Sigmoid colon (tissue), 7 donors: Measurements from ENCODE around the gene DSCAM. TPM values are rescaled to one million over a fixed set of nuclear protein-coding genes. Genes with fewer than 3 reads are reported as not detected.

Experiments
- DNase-seq: peaks from one replicate; pipeline ENCODE4 v3.0.0-alpha.2; 2019
- H3K27ac ChIP-seq, 4 donors: fragments of 200-600 bp; sonication (generic); one replicate each; pipeline ENCODE4 v1.5.1; 2016 to 2019; ENCODE audit warnings: mild to moderate bottlenecking in 1 of 4
- H3K27me3 ChIP-seq, 3 donors: fragments of 200-600 bp; sonication (generic); one replicate each; pipeline ENCODE4 v1.5.1; 2019; ENCODE audit warnings: mild to moderate bottlenecking in 1 of 3
- H3K36me3 ChIP-seq, 4 donors: fragments of 200-600 bp; sonication (generic); one replicate each; pipeline ENCODE4 v1.5.1; 2016 to 2019
- H3K4me1 ChIP-seq, 4 donors: fragments of 200-600 bp; sonication (generic); one replicate each; pipeline ENCODE4 v1.5.1; 2017 to 2019
- H3K4me3 ChIP-seq, 4 donors: fragments of 200-600 bp; sonication (generic); one replicate each; pipeline ENCODE4 v1.5.1; 2017 to 2019; ENCODE audit warnings: mild to moderate bottlenecking in 2 of 4, moderate library complexity in 1 of 4
- H3K9me3 ChIP-seq, 4 donors: fragments of 200-600 bp in 3 of 4; sonication (generic) in 3 of 4; one replicate each; pipeline versions ENCODE4 v1.5.1 to v1.6.1; 2013 to 2019
- EP300 ChIP-seq, 4 donors: sonication (generic); formaldehyde crosslinking; IDR thresholded peaks; one replicate each; pipeline ENCODE4 v1.6.1; 2017; ENCODE audit warnings: antibody characterized with exemption in 4 of 4
- POLR2A ChIP-seq, 2 donors: fragments of 450-650 bp; IDR thresholded peaks; one replicate each; pipeline ENCODE4 v1.6.1; 2016; ENCODE audit warnings: antibody characterized with exemption in 2 of 2, mild to moderate bottlenecking in 2 of 2, moderate library complexity in 2 of 2
- POLR2AphosphoS5 ChIP-seq, 4 donors: sonication (generic); formaldehyde crosslinking; IDR thresholded peaks; one replicate each; pipeline ENCODE4 v1.6.1; 2017; ENCODE audit warnings: antibody characterized with exemption in 4 of 4
- WGBS, 2 donors: extraction: QIAGEN DNeasy Blood & Tissue Kit; methylation state at CpG; one replicate each; pipeline ENCODE4 v1.1.7; 2013; 5-methylcytosine and 5-hydroxymethylcytosine counted together
- intact Hi-C: fragments of 100-400 bp; cut with DNase I; formaldehyde crosslinking; loops from one replicate; pipeline ENCODE4 v1.15.1; 2023
- polyA plus RNA-seq, 3 donors: library from polyadenylated mRNA; stranded (reverse); fragments of 200-250 nt; gene quantifications; one replicate each; pipeline ENCODE4 v1.2.3, GENCODE V29; 2013
- total RNA-seq, 4 donors: library from RNA; depleted of rRNA; stranded (reverse); fragments of >200 nt; gene quantifications; one replicate each; pipeline ENCODE4 v1.1.0, GENCODE V29; 2016
- TF ChIP-seq, protein P1 (sequence below), 4 experiments: fragments of 450-650 bp in 3 of 4; fragments of 200-600 bp in 1 of 4; IDR thresholded peaks; one replicate each; pipeline ENCODE4 v1.5.1; 2016 to 2019; ENCODE audit warnings: antibody characterized with exemption in 4 of 4, mild to moderate bottlenecking in 3 of 4, moderate library complexity in 2 of 4
- donor health status: healthy with polysubstance abuse.
- donor health status: Bipolar disorder and iron deficiency.
- donor health status: healthy.

Gene DSCAM
- total and polyA plus RNA-seq, 7 donors, result 0.17 to 0.55 (median 0.33) TPM; not detected in 2

DNA sequence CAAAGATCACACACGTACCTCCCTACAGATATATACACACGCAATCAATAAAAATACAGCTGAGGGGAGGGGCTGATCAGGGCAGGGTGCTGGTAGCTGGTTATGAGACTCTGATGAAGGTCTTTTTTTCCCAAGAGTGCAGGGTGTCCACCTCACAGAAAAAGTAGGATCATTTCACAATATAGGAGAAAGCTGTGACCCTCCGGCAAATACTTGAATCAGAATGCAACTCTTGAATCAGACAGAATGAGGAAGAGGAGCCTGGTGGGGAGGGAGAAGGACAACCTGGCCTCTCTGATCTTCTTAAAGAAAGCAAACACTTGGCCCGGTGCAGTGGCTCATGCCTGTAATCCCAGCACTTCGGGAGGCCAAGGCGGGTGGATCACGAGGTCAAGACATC, 710.4 kb downstream of the DSCAM start:
- Histone ChIP-seq H3K4me1 (no peaks in the 10 kb centered on the region), H3K4me3 (no peak overlapping the region), H3K27me3 (no peaks in the 10 kb centered on the region), H3K9me3 (no peaks in the 10 kb centered on the region), H3K27ac (no peak overlapping the region), H3K36me3 (no peaks in the 10 kb centered on the region)
- intact Hi-C loops, result no loop called here
- DNase-seq, result no peak
- WGBS, 2 donors, result 84 to 93% methylated on average over 7 of the region's 7 CpGs
- TF ChIP-seq, protein P1, sequence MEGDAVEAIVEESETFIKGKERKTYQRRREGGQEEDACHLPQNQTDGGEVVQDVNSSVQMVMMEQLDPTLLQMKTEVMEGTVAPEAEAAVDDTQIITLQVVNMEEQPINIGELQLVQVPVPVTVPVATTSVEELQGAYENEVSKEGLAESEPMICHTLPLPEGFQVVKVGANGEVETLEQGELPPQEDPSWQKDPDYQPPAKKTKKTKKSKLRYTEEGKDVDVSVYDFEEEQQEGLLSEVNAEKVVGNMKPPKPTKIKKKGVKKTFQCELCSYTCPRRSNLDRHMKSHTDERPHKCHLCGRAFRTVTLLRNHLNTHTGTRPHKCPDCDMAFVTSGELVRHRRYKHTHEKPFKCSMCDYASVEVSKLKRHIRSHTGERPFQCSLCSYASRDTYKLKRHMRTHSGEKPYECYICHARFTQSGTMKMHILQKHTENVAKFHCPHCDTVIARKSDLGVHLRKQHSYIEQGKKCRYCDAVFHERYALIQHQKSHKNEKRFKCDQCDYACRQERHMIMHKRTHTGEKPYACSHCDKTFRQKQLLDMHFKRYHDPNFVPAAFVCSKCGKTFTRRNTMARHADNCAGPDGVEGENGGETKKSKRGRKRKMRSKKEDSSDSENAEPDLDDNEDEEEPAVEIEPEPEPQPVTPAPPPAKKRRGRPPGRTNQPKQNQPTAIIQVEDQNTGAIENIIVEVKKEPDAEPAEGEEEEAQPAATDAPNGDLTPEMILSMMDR (IDR thresholded peaks at IDR 0.05), result no peak
- TF ChIP-seq EP300 (IDR thresholded peaks at IDR 0.05) (no peak), POLR2A (IDR thresholded peaks at IDR 0.05) (no peak), POLR2AphosphoS5 (IDR thresholded peaks at IDR 0.05) (no peak)

DNA sequence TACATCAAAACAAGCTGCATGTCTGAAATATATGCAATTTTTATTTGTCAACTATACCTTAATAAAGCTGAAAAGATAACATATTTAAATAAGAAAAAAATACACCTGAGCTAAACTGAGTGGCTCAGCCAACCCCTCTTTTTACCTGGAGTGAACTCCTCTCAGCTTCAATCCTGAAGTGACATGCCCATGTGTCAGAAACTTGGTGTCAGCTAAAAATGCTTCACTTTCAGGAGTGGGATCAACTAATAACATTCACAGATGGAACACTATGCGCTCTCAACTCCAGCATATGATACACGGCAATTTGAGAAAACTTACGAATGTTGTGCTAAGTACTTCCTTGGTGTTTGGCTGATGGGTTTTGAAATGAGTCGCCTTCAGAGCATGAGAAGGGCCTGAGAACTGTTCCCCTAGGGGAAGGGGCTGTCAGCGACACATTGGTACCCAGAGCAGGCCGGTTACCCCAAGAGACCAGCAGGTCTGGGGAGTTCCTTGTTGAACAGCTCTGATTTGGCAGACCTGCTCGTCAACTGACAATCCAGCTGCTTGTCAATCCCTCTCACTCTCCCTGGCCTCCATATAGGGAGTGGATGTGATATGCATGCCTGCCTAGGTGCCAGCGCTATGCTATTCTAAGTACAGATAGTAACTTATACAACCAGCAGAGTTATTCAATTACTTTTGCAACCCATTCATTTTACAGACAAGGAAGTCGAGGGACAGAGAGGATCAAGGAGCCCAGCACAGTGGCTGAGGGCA, 712.0 kb downstream of the DSCAM start:
- WGBS, 2 donors, result 78 to 87% methylated on average over 9 of the region's 9 CpGs
- Histone ChIP-seq H3K9me3 (no peaks in the 10 kb centered on the region), H3K4me3 (no peak overlapping the region), H3K27ac (no peak overlapping the region), H3K27me3 (no peaks in the 10 kb centered on the region), H3K4me1 (no peaks in the 10 kb centered on the region), H3K36me3 (no peaks in the 10 kb centered on the region)
- intact Hi-C loops, result no loop called here
- TF ChIP-seq, protein P1 (IDR thresholded peaks at IDR 0.05), result no peak
- no peak for TF ChIP-seq POLR2A (IDR thresholded peaks at IDR 0.05)
- no peak for TF ChIP-seq POLR2AphosphoS5 (IDR thresholded peaks at IDR 0.05)
- TF ChIP-seq EP300 (IDR thresholded peaks at IDR 0.05), result no peak
- DNase-seq, result no peak

DNA sequence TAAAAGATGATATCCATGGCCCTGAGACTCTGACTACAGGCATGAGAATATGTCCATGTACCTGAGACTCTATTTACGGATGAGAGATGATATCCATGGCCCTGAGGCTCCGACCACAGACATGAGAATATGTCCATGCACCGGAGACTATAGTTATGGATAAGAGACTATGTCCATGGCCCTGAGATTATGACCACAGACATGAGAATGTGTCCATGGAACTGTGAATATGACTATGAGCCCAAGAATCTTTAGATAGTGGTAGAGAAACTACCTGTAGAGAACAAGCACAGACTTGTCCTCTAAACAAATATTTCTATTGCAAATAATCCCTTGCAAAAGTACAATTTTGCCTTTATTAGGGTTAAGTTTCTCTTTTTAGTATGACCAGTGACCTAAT, 716.5 kb downstream of the DSCAM start:
- H3K4me1 ChIP-seq, result no peaks in the 10 kb centered on the region
- WGBS, 2 donors, result 90 to 93% methylated on average over 3 of the region's 3 CpGs
- no peaks in the 10 kb centered on the region for H3K36me3 ChIP-seq
- no peak overlapping the region for H3K4me3 ChIP-seq
- no peaks in the 10 kb centered on the region for H3K9me3 ChIP-seq
- DNase-seq, result no peak
- no peak overlapping the region for H3K27ac ChIP-seq
- no peaks in the 10 kb centered on the region for H3K27me3 ChIP-seq
- TF ChIP-seq EP300 (IDR thresholded peaks at IDR 0.05) (no peak), POLR2A (IDR thresholded peaks at IDR 0.05) (no peak), POLR2AphosphoS5 (IDR thresholded peaks at IDR 0.05) (no peak)
- TF ChIP-seq, protein P1 (IDR thresholded peaks at IDR 0.05), result no peak
- intact Hi-C loops, result no loop called here

DNA sequence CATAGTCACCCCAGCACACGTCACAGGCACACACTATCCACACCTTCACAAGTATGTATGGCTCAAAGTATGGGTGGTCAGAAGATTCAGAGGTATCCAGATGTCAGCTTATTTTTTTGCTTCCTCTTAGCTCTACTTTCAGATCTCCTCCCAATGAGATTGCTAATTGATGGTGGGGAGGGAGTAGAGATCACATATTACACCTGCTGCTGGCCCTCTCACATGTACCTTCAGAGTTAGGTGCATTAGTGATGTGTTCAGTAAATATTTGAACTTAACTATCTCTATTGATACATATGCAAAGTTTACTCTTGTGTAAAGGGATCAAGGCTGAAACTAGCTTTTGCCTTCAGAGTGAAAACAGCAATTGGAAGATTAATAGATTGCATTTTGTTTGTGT, 717.1 kb downstream of the DSCAM start:
- DNase-seq, result no peak
- Histone ChIP-seq H3K4me1 (no peaks in the 10 kb centered on the region), H3K36me3 (no peaks in the 10 kb centered on the region), H3K27ac (no peak overlapping the region), H3K9me3 (no peaks in the 10 kb centered on the region), H3K27me3 (no peaks in the 10 kb centered on the region), H3K4me3 (no peak overlapping the region)
- no peak for TF ChIP-seq POLR2A (IDR thresholded peaks at IDR 0.05)
- no peak for TF ChIP-seq EP300 (IDR thresholded peaks at IDR 0.05)
- TF ChIP-seq POLR2AphosphoS5 (IDR thresholded peaks at IDR 0.05), result no peak
- TF ChIP-seq, protein P1 (IDR thresholded peaks at IDR 0.05), result no peak
- intact Hi-C loops, result no loop called here
- 70 to 85% methylated on average over 1 of the region's 1 CpG for WGBS, 2 donors

DNA sequence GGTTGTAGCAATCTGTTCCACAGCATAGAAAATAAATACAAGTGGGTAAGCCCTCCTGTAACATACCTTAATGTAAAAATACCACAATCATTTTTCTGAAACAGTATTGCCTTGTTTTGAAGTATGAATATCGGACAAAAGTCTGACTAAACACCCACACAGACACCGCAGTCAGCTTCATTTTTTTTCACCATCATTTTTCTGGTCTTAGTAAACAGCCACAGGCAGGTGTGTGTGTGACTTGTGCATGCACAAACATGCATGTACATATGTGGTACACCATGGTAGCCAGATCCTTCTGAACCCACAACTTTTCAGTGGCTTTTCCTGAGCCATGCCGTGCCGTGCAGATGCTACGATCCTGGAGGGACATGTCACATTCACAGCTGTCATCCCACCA, 718.1 kb downstream of the DSCAM start:
- no peaks in the 10 kb centered on the region for H3K36me3 ChIP-seq
- no peak for DNase-seq
- H3K4me3 ChIP-seq, result no peak overlapping the region
- H3K27ac ChIP-seq, result no peak overlapping the region
- no peaks in the 10 kb centered on the region for H3K27me3 ChIP-seq
- H3K9me3 ChIP-seq, result no peaks in the 10 kb centered on the region
- TF ChIP-seq POLR2A (IDR thresholded peaks at IDR 0.05), result no peak
- no peak for TF ChIP-seq EP300 (IDR thresholded peaks at IDR 0.05)
- TF ChIP-seq, protein P1 (IDR thresholded peaks at IDR 0.05), result no peak
- no peaks in the 10 kb centered on the region for H3K4me1 ChIP-seq
- WGBS, 2 donors, result 88 to 89% methylated on average over 5 of the region's 5 CpGs
- intact Hi-C loops, result no loop called here
